Right lobe of liver (tissue), 4 donors: ENCODE measurements around the gene COL2A1.

Experiments
- CTCF ChIP-seq, 4 donors: fragments of 200-600 bp in 3 of 4; fragments of 450-650 bp in 1 of 4; IDR thresholded peaks; one replicate each; pipeline versions ENCODE4 v1.5.1 to v1.8.0; 2016 to 2022; ENCODE audit warnings: antibody characterized with exemption in 4 of 4, mild to moderate bottlenecking in 2 of 4
- POLR2A ChIP-seq: fragments of 450-650 bp; IDR thresholded peaks from one replicate; pipeline ENCODE4 v1.6.1; 2017; ENCODE audit warnings: antibody characterized with exemption, mild to moderate bottlenecking
- donor health status: DM: no; HTN: no; CAD: no.
- donor health status: DM: no; HTN: no; CAD: no.
- donor health status: DM: no; HTN: yes; CAD: no.

- no peak for TF ChIP-seq CTCF (IDR thresholded peaks at IDR 0.05)
- no peak for TF ChIP-seq POLR2A
These were observed 21.5 kb downstream of the COL2A1 start for GRCh38 chr12:47982770-47983169.
